CD4-positive, alpha-beta T cell treated with Interleukin-10 for 1 hour (primary cell): ENCODE data around the gene UBE2F.
"Not testable (repeated sequence)": the region's sequence is repeated elsewhere in the genome, so short reads cannot be mapped to it uniquely, and the experiment has no call there.

ENCODE experiments used
- DNase-seq: peaks from one replicate; pipeline ENCODE4 v3.0.0-alpha.2; 2020

The UBE2F gene

GRCh38 chr2:237946423-237946822 lies 20.4 kb upstream of the UBE2F start:
- no peak for DNase-seq

DNA sequence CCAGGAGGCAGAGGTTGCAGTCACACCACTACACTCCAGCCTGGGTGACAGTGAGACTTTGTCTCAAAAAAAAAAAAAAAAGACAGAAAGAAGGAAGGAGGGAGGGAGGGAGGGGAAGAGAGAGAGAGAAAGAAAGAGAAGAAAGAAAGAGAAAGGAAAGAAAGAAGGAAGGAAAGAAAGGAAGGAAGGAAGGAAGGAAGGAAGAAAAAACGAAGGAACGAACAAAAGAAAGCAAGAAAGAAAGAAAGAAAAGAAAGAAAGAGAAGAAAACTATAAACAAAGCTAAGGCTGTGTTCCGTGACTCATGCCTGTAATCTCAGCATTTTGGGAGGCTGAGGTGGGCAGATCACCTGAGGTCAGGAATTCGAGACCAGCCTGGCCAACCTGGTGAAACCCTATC lies 15.5 kb upstream of the UBE2F start:
- DNase-seq: not testable (repeated sequence)

DNA sequence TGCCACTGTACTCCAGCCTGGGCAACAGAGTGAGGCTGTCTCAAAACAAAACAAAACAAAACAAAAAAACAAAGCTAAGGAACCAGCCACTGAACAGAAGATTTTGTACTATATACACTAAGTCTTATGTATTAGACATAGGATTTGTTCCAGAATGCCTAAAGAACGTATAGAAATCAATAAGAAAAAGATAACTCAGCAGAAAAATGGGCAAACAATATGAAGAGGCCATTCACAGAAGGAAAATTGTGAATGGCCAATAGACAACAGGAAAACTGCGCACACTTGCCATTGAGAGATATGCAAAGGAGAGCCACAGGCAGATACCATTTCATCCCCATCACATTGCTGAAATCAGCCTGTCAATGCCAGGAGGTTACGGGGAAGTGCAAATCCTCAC lies 14.9 kb upstream of the UBE2F start:
- no peak for DNase-seq

DNA sequence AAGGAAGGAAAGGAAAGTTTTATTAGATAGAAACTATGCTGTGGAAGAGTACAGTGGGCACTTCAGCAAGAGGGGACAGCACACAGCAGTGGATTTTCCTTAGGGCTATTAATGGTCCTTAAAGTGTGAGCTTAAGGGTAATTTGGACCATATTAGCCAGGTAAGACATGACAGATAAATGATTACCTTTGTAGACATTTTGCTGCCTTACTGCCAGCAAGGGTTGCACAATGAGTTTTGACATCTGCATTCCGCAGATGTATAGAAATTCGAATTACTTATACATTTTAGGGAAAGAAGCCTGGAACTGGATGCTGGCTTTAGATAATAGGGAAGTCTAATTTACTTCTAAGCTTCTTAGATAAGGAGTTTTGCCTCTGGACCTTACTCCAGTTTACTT lies 14.0 kb upstream of the UBE2F start:
- DNase-seq: no peak

- DNase-seq: no peak
These were observed 11.0 kb upstream of the UBE2F start for GRCh38 chr2:237955640-237956401.

- DNase-seq: no peak
These were observed 10.4 kb upstream of the UBE2F start for GRCh38 chr2:237956402-237956736.

GRCh38 chr2:237961637-237962036 lies 5.2 kb upstream of the UBE2F start:
- DNase-seq: no peak

DNA sequence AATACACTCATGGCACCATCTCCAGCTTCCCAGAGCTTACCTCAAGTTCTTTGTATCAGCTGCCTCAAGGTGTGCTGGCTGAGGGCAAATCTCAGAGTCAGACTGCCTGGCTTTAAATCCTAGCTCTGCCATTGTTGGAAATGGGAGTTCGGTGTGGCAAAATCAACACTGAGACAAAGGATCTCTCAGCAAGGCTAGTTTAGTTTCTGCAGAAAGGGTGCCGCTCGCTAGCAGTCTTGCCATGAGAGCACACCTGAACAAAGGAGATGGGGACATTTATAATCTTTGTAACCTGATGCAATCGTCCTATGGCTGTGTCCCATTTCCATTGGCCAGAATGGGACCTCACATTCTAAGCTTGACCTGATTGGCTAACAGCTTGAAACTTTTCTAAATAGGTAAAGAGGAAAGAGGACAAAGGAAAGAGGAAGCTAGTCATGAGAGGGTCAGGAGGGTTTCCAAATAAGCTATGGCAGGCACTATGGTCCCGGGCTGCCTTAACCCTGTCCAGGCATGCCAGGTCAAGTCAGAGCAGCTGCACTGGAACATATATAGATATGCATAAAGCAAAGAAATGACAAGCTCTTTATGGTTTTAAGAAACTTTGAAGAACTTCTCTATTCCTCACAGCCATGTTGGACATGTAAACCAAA lies 4.3 kb upstream of the UBE2F start:
- no peak for DNase-seq

GRCh38 chr2:237963490-237963991 lies 3.3 kb upstream of the UBE2F start:
- DNase-seq: not testable (repeated sequence)

DNA sequence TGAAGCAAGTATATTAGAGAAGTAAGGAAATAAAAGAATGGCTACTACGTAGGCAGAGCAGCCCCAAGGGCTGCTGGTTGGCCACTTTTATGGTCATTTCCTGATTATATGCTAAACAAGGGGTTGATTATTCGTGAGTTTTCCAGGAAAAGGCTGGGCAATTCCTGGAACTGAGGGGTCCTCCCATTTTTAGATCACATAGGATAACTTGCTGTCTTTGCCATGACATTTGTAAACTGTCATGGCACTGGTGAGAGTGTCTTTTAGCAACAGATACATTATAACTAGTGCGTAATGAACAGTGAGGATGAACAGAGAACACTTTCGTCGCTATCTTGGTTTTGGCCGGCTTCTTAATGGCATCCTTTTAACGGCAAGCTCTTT lies 2.6 kb upstream of the UBE2F start:
- DNase-seq: no peak

DNA sequence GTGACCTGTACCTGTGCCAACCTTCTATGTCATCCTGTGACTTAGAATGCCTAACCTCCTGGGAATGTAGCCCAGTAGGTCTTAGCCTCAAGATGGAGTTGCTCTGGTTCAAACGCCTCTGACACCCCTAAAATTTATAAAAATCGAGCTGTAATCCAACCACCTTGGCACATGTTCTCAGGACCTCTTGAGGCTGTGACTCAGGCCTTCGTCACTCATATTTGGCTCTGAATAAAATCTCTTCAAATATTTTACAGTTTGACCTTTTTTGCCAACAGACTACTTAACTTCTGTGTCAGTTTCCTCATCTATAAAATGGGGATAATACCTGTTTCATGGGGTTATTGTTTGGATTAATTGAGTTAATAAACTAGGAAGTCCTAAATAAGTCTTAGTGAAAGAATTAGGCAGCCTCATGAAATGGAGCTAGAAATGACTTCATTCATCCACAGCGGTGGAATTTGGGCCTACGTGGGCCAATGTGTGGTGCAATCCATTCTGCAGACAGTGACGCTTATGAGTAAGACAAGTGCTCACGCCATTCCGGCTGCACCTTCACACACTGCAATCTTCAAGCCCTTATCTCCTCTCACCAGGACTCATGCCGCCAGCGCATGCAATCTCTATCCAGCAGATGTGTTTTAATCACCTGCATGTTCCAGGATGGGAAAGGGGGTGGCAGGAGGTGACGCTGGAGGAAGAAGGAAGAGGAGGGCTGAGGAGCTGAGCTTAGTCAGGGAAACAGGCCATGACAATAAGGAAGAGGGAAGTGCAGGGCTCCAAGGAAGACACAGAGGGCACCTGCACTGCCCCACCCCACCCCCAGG lies 2.0 kb upstream of the UBE2F start:
- DNase-seq: no peak

- DNase-seq: not testable (repeated sequence)
These were observed 970 bp upstream of the UBE2F start for GRCh38 chr2:237965844-237966243.

- DNase-seq: no peak
These were observed 607 bp upstream of the UBE2F start for GRCh38 chr2:237966250-237966564.

DNA sequence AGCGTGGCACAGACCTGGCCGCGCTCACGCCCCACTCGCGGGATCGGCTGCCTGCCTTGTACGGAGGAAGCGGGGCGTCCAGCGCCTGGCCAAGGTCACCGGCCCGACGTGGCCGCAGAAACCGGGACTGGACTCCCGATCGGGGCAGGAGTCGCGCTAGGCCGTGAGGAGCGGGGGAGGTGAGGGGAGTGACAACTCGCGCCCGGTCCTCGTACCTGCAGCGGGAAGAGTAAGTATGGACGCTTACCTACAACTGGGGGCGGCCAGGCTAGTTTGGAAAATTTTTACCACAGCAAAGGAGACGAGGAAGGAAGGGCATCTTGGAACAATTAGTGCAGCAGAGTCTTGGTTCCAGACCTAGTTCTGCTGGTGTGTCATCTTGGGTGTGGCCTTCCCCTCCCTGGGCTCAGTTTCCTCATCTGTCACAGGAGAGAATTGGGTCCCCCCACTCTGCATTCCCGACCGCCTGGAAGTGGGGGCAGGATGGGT lies 693 bp downstream of the UBE2F start:
- DNase-seq: no peak

- peak; percentile 72 for DNase-seq
These were observed 1.4 kb downstream of the UBE2F start for GRCh38 chr2:237968048-237968862.

DNA sequence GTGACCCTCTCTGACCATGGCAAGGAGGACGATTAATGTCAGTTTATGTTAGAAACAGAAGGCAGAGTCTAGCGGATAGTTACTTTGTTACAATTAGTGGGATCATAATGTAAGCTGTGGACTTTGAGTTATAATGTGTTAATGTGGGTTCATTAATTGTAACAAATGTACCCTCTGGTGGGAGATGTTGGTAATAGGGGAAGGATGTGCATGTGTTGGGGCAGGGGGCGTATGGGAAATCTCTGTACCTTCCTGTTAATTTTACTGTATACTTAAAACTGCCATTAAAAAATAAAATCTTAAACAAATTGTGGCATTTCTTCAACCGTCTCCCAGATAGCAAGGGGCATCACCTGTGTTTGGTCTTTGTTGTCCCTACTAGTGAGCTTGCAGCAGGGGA lies 4.8 kb downstream of the UBE2F start:
- no peak for DNase-seq

- DNase-seq: no peak
These were observed 5.4 kb downstream of the UBE2F start for GRCh38 chr2:237972211-237972610.

DNA sequence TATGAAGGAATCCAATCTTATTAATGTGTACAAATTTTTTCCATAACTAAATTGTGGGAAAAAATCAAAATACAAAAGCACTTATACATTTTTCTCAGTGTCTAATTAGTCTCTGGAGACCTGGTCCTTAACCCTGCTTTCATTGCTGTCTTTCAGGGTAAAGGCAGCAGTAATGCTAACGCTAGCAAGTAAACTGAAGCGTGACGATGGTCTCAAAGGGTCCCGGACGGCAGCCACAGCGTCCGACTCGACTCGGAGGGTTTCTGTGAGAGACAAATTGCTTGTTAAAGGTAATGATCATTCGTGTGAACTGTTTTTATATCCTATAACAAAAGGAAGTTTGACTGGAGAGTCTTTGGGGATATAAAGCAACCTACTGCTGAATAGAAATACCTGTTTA lies 6.1 kb downstream of the UBE2F start:
- DNase-seq: no peak

DNA sequence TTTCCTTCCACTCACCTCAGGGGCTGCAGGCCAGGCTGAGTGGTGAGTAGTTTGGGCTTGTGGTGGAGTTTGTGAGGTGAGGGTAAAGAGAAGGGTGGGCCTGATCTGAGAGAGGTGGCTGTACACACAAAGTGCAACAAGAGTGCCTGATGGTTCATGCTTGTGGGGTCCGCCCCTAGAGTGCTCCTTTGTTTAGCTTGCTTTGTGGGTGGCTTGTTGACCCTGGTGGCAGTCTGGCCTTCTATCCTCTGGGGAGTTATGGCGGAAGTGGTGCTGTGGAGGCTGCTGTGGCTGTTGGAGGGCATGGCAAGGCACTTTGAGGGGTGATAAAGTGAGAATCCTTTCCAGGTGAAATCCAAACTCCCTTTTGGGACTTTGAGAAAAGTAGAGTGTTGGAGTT lies 10.6 kb downstream of the UBE2F start:
- DNase-seq: no peak

DNA sequence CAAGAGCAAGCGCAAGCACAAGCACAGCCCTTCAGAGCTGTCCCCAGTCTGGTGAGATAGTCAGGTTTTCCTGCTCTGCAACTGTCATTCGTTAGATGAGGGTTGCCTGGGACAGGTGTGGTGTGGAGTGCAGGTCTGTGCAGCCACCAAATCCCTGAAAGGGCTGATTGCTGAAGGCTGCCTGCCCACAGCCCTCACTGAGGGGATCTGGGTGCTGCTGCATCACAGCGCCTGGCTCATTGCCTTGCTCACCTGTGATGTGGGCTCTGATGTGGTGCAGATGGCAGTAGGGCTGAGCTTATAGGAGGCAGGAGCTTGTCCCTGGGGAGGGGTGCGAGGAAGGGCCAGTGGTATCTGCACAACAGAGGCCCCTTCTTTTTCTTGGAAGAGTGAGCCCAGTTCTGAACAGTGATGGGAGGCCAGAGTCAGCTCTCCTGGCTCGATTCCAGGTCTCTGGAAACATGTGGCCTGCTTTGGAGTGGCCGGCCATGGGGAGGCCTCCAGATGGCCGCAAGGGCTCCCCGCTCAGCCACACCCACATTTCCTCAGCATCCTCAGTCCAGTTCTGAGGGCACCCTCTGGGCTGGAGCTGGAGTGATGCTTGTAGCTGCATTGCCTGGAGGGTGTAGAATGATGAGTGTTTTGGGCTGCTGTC lies 11.4 kb downstream of the UBE2F start:
- DNase-seq: no peak

- DNase-seq: no peak
These were observed 12.5 kb downstream of the UBE2F start for GRCh38 chr2:237979331-237979730.

- DNase-seq: no peak
These were observed 13.3 kb downstream of the UBE2F start for GRCh38 chr2:237980087-237980486.
